Measurements from ENCODE around the gene DGAT2. TPM values are rescaled to one million over a fixed set of nuclear protein-coding genes. Genes with fewer than 3 reads are reported as not detected.

Gene DGAT2
- total RNA-seq, 1 experiment from 2014 or later = 2.8 TPM

GRCh38 chr11:75770102-75770501 is 1.5 kb downstream of the DGAT2 start:
- H3K14ac ChIP-seq (ENCODE audit: insufficient read depth, low read length) = no peak overlapping the region
- no peak overlapping the region for H3K27ac ChIP-seq (ENCODE audit: insufficient read length, low read depth, low read length)
- no peaks in the 10 kb centered on the region for H4K20me1 ChIP-seq (ENCODE audit: control insufficient read depth, insufficient read depth, insufficient read length)
- H3K23ac ChIP-seq (ENCODE audit: insufficient read length, low read depth, low read length) = no peak overlapping the region
- no peaks in the 10 kb centered on the region for H3K79me1 ChIP-seq (ENCODE audit: insufficient read depth, low read depth, low read length, poor library complexity, severe bottlenecking)
- H3T11ph ChIP-seq (ENCODE audit: low read length) = no peak overlapping the region
- TF ChIP-seq CTCF (conservative IDR thresholded peaks at IDR 0.05) = no peak
- no peaks in the 10 kb centered on the region for H3K4me1 ChIP-seq (ENCODE audit: insufficient read depth, low read length)
- no peak overlapping the region for H4K91ac ChIP-seq (ENCODE audit: insufficient read length, low read depth, low read length)
- H3K4ac ChIP-seq (ENCODE audit: low read depth, low read length) = no peak overlapping the region
- Mint-ChIP-seq H3K4me1 (peaks cover 29 to 38% of the 10 kb centered on the region in 2 experiments), H3K4me3 (no peak overlapping the region), H3K36me3 (ENCODE audit: insufficient read depth in 1 of 3, low read depth in 3 of 3) (no peaks in the 10 kb centered on the region; a peak in 1 of 7 replicates), H3K9me3 (peaks cover 0 to 7% of the 10 kb centered on the region in 2 experiments; a peak in 2 of 5 replicates), H3K27ac (no peak overlapping the region), H3K27me3 (ENCODE audit: low read depth) (peaks cover 83% of the 10 kb centered on the region)
- H3K23me2 ChIP-seq (ENCODE audit: insufficient read length, low read depth, low read length, poor library complexity, severe bottlenecking) = peaks cover 3% of the 10 kb centered on the region
- H3K79me2 ChIP-seq (ENCODE audit: insufficient read depth, low read length) = no peaks in the 10 kb centered on the region
- H3K9me3 ChIP-seq (ENCODE audit: control insufficient read depth, low read depth, low read length) = no peaks in the 10 kb centered on the region
- peaks cover 17% of the 10 kb centered on the region; the same call in 1 of the 2 replicates for H3K27me3 ChIP-seq (ENCODE audit: insufficient read depth, low read length)
- H4K8ac ChIP-seq (replicated peaks; ENCODE audit: insufficient read length, low read depth, low read length) = no peak overlapping the region
- no peak overlapping the region for H4K5ac ChIP-seq (ENCODE audit: insufficient read length, low read depth, low read length)
- H2BK120ac ChIP-seq (ENCODE audit: low read depth, low read length, poor library complexity, severe bottlenecking) = no peak overlapping the region
- no peak overlapping the region for H2BK20ac ChIP-seq (ENCODE audit: low read depth, low read length, poor library complexity, severe bottlenecking)
- no peak overlapping the region for H2BK15ac ChIP-seq (ENCODE audit: low read depth, low read length)
- WGBS (ENCODE audit: extremely low coverage, insufficient read length, low lambda C conversion rate) = no CpG with 5 or more reads among the region's 5 CpGs
- no peak overlapping the region for H3K4me2 ChIP-seq (ENCODE audit: insufficient read depth, insufficient read length, low read length)
- no peak overlapping the region for H2AFZ ChIP-seq (ENCODE audit: low read length)
- H3K9ac ChIP-seq (ENCODE audit: extremely low read depth, insufficient read length, low read length) = no peak overlapping the region
- DNase-seq = no peak
- H3K56ac ChIP-seq (ENCODE audit: insufficient read length, low read depth, low read length) = no peak overlapping the region
- no peak overlapping the region for H2BK5ac ChIP-seq (ENCODE audit: insufficient read length, low read length)
- no peak overlapping the region for H2BK12ac ChIP-seq (ENCODE audit: insufficient read length, low read depth, low read length)
- no peak overlapping the region for H2AK5ac ChIP-seq (ENCODE audit: insufficient read length, low read length)
- no peak overlapping the region for H3K18ac ChIP-seq (ENCODE audit: insufficient read length, low read depth, low read length)
